Uterus (tissue), 2 donors: ENCODE measurements around the gene SH3BP5.

ENCODE experiments used
- CTCF ChIP-seq, 4 experiments: fragments of 200-600 bp in 2 of 4; fragments of 450-650 bp in 2 of 4; sonication (generic) in 2 of 4; IDR thresholded peaks; one replicate each; pipeline ENCODE4 v1.5.1; 2016 to 2019; ENCODE audit warnings: antibody characterized with exemption in 4 of 4, mild to moderate bottlenecking in 2 of 4, moderate library complexity in 1 of 4
- POLR2A ChIP-seq, 2 donors: fragments of 450-650 bp; IDR thresholded peaks; one replicate each; pipeline ENCODE4 v1.6.1; 2016; ENCODE audit warnings: antibody characterized with exemption in 2 of 2, mild to moderate bottlenecking in 1 of 2, moderate library complexity in 1 of 2

GRCh38 chr3:15319575-15319974 lies 12.8 kb downstream of the SH3BP5 start:
- TF ChIP-seq POLR2A (IDR thresholded peaks at IDR 0.05) (no peak), CTCF (IDR thresholded peaks at IDR 0.05) (no peak)
